GM15510 (cell line): ENCODE data around the gene TACC2.

Experiments used
- POLR2A ChIP-seq: IDR thresholded peaks from 3 replicates; pipeline ENCODE4 v1.6.1; 2011; ENCODE audit warnings: borderline replicate concordance; ENCODE audit not compliant: insufficient read length; ENCODE audit errors: extremely low read depth

The TACC2 gene

DNA sequence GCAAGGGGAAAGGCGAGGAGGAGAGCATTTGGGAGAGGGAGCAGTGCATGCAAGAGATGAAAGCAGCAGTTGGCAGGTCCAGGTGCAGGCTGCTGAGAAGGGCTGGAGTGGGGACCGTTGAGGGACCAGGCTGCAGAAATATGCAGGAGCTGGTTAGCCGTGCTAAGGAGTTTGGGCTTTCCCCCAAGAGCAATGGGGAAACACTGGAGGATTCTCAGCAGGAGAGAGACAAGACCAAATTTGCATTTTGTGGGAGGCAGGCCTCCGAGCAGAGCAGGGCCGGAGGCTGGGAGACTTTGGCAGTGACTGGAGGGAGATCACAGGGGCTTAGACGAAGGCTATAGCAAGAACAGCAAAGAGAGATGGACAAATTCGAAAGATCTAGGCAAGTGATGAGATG lies 293.9 kb downstream of the TACC2 start:
- no peak for TF ChIP-seq POLR2A

DNA sequence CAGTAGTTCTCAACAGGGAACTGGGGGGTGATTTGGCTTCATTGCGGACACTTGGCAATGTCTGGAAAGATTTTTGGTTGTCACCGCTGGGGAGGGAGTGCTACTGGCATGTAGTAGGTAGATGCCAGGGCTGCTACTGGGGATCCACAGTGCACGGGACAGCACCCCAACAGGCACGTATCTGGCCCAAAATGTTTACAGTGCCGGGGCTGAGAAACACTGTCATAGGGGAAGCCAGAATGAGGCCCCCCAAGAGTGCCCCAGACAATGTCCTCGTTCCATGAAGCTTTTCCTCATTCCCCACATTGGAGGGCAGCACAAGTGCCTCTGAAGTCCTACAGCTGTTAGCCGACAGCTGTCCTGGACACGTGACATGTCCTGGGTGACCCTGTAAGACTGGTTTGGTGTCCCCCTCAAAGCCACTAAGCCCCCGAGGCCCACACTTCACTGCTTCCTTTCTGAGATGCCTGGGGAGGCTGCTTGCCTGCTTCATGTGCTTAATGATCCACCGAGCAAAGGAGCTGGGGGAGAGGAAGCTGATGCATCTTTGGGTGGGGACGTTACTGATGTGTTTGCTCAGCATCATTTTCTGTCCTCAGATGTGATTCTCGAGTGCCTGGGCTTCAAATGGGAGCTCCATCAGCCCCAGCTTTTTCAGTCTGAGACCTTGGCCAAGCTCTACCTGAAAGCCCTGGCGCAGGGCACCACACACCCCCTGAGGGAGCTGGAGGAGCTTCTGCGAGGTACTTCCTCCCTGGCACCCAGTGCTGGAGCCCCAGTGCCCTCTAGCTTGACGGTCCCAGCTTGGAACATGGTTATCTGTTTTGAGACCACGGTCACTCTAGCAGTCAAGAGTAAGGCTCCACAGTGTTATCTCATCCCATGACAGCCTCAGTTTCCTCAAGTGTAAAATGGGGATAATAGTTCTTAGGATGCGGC lies 296.8 kb downstream of the TACC2 start:
- no peak for TF ChIP-seq POLR2A

DNA sequence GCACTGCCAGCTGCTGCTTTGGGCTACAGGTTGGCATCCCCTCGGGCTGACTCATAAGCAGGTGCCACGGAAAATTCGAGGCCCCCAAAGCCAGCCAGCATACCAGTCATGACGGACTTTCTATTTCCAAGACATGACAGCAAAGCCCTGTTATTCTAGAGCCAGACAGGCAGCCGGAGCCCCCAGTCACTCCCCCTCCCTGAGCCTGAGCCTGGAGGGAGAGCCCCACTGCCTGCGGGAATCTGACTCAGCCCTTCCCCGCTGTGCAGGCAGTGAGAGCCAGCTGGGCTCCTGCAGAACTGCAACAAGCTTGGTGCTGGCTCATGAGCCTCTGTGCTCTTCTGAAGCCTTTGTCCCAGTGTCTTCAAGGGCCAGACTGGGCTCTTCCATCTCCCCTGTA lies 297.9 kb downstream of the TACC2 start:
- TF ChIP-seq POLR2A = no peak

DNA sequence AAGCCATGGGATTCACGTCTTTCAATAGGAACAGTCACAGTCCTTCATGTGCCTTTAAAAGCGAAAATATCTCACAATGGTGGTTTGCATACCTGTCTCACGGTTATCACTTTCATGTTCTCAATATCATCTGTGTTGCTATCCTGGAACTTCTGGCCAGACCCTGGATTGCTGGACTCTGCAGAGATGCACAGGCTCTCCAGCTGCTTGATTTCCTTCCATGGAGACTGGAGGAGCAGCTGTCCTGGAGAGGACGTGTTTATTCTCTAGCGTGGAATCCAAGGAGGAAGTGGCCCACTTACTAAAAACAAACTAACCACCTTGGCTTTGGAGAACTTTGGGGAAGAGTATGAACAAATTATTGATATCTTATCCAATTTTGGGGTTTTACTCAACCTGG lies 298.6 kb downstream of the TACC2 start:
- TF ChIP-seq POLR2A = no peak

DNA sequence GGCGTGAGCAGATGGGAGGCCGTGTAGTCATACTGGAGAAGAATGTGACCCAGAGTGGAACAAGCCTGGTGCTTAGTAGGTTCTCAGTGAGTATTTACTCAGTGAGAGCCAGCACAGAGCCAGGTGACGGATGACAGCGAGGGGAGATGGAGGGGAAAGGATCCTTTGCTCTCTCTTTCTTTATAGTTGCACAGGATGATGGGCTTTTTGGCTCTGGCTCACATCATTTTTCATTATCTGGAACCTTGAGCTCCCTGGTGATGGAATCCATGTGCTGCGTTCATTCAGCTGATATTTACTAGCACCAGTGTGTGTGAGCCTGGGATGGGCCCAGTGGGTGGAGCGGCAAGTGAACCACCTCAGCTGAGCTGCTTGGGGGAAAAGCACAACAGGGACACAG lies 299.3 kb downstream of the TACC2 start:
- no peak for TF ChIP-seq POLR2A

DNA sequence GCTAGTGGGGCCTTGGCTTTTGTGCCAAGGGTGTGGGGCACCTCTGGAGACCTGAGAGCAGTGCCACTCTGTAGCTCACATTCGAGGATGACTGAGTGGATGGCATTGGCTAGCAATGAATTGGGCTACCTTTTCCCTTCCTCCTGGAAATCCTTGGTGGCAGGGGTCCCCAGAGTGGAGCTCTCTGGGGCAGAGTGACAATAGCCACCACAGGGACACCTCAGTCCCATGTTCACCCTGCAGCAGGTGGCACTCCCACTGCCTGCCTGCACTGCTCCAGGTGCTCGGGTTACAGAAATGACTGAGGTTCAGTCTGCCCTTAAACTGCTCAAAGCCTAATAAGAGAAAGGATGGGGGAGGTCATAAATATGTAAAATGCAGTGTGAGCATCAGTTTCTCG lies 300.0 kb downstream of the TACC2 start:
- TF ChIP-seq POLR2A = no peak

DNA sequence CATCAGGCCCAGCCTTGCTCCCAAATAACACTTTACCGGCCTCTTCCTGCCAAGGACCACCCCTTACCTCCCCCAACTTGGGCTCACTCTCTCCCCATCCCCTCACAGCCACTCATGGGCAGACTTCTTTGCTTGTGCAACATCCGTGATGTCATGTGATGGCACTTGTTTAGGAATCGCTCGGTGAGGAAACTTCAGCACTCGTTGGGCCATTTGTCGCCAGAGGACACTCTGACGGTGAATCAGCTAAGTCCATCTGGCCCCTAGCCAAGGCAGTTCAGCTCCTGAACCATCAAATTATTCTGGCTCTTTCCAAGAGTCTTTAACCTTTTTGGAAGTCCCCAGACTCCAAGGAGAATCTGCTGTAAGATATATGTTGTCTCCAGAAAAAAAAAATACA lies 301.4 kb downstream of the TACC2 start:
- TF ChIP-seq POLR2A = no peak

DNA sequence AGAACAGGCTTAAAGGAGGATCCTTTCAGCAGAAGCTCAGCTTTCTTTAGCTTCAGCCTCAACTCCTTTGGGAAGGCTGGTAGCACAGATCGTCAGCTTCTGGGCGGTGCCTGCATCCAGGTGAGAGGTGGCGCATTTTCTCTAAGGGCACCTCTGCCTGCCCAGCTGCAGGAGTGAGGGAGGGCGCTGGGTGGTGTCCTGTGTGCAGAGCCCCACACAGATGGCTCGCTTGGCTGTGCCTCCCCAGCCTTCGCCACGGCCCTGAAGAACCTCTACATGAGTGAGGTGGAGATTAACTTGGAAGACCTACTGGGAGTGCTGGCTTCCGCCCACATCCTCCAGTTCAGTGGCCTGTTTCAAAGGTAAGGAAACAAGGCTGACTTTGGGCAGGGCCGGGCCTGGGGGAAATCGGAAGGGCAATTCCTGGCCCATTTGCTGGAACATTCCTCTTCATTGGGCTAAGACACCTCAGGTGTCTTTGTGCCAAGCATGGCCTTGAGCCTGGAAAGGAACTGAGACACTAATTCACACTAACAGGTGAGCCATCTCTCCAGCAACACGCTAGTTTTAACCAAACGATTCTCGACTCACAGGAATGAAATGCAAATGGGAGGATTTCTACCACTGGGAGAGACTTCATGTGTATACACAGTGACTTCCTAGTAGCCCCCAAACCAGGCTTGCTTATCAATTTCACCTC lies 302.0 kb downstream of the TACC2 start:
- TF ChIP-seq POLR2A = no peak

DNA sequence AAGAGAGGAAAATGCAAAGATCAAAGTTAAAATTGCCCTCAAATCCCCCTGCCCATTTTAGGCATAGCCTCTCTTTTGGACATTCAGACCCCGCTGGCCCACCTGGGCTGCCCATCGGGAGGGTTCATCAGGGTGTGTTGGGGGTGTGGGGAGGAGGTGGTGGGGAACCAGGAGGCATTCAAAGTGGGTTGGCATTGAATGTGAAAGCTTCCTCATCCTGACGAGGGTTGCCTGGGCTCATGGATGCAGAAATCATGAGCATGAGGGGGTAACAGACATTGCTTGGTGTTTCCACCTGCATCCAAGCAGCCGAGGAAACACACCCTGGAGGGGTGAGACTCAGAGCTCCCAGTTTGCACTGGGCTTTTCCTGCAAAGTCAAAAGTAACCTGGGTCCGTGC lies 302.8 kb downstream of the TACC2 start:
- no peak for TF ChIP-seq POLR2A

DNA sequence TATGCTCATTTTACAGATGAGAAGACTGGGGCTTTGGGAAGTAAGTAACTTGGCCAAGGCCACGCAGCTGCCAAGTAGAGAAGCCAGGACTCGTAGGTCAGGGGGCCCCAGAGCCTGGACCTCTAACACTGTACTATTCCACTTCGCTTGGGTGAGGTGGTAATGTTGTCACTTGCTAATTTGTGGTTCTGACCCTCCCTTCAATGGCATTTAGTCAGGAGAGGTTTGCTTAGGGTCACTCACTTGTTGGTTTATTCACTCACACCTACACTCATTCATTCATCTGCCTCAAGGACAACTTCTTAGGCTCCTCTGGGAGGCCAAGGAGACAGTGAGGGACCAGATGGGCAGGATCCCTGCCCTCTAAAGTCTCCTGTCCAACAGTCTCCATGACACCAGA lies 303.4 kb downstream of the TACC2 start:
- TF ChIP-seq POLR2A = no peak

DNA sequence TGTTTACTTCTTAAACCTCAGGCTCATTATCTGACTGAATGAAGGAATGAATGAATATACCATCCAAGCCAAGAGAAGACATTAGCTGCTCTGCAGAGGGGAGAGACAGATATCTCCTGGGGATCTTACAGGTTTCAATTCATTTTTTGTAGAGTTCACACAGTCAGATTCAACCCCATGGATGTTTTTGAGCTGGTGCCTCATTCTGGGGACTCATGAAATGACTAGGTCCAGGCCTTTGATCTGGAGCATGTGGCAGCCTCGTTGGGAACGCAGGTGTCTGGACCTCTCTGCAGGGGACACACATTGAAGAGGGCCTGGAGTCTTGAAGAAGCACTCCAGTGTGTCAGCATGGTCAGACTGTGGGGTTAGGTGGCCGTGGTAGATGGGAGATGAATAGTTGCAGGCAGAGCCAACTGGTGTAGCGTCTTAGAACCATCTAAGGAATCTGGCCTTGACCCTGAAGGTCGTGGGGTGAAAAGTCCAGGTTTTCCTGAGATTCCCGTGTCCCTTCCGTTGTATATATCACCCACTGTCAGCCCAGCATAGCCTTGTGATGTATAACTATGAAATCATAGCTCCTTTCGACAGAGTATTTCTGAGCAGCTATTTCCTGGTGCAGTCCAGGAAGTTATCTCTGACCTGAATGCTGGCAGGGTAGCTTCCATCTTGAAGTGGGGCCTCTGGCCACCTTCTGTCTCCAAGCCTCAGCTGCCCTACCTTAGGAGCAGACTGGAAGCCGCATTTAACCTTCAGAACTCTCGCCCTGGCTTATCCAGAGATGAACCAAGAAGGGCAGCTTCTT lies 304.4 kb downstream of the TACC2 start:
- TF ChIP-seq POLR2A = no peak

DNA sequence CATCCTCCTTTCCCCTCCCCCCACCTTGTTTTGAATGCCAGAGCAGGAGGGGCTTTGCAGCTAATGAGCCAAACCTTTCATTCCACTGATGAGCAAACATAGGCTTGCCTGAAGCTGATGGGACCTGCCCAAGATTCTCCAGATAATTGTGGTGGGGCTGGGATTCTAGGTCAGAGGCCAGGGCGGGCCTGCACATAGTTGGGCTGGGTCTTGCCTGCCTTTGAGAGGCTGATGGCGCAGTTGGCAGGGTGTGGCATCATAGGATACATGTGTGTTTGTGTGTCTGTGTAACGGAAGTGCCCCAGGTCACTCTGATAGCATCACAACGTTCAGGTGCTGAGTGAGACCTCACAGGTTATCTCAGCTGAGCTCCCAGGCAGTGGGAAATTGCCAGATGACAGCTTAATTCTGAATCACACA lies 305.0 kb downstream of the TACC2 start:
- TF ChIP-seq POLR2A = no peak

DNA sequence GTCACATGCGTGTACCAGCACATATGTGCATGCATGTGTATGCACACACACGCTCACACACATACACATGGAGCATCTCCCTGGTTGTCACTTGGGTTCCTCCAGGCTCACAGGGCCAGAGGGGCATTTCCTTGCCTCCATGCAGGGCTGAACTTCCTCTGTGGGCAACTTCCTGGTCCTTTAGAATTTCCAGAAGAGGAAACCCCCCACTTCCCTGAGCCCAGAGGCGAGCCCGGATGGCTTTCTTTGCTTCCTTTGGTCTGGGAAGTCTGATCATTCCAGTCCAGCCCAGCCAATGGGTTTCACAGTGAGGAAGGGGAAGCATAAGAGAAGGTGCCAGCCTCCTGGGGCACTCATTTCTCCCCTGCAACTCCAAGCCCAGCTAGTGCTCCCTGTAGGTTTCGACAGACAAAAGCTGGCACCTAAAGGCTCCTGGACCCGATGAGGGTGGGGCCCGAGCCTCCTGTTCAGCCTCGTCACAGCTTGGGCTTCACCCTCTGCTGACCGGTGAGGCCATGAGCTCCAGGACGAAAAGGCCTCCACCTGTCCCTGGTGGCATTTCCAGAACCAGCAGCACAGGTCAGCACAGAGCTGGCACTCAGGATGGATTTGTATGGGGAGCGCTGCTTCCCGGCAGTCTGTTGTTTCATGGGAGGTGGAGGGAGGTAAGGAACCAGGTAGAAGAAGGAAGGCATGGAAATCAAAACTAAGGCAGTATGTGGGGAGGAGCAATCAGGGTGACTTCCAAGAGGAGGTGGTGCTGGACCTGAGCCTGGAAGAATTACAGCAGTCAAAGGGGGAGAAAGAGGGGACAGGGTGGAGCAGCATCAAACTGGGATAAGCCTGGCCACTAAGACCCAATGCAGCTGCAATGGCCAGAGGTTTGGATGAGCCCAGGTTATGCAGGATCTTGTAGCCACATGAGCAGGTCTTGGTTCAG lies 305.8 kb downstream of the TACC2 start:
- no peak for TF ChIP-seq POLR2A

DNA sequence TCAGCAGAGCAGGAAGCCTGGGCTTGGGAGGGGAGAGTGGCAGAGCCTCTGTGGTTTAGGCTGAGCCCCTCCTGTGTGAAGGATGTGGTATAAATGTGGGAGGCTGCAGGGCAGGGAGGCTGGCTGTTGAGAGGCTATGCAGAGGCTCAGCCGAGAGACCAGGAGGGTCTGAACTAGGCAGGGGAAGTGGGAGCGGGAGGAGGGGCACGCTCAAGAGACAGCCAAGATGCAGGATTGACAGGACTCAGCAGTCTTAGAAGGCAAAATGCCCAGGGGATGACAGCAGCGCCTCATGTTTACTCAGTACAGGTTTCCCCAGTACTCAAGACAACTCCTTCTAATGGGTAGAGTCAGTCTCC lies 306.5 kb downstream of the TACC2 start:
- no peak for TF ChIP-seq POLR2A
